Activated CD8-positive, alpha-beta memory T cell treated with anti-CD3 and anti-CD28 coated beads for 4 hours (primary cell): ENCODE data around the gene HEPACAM2.

ENCODE experiments used
- DNase-seq, 2 donors: peaks; one replicate each; pipeline ENCODE4 v3.0.0-alpha.2; 2020; ENCODE audit warnings: low read depth in 2 of 2

HEPACAM2 gene

DNA sequence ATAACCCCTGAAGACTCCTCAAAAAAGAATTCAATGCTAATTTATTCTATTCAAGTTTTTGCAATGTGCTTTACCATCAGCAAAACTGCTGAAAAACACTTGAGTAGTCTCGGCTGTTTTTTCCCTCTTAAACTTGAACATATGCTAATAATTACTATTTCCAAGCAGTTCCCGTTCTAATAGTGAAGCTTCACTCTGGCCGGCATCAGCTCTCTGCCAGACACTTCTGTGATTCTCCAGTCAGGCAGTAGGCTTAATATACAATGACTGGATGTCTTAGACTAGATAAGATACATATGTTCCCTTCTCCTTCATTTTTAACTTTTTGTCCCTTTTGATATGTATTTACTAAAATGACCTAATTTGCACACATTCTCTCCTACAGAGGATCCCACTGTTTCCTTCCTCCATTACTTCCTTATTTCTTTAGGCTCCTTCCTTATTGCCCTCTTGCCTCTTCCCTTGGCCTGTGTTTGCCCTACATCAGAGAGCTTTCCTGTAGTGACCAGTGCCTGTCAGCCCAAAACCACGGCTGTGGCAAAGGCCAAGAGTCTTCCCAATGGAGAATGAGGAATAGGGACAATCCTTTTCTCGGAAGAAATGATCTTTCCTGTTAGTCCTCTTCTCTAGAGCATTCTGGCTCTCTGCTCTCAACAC lies 23.5 kb downstream of the HEPACAM2 start:
- DNase-seq: no peak

DNA sequence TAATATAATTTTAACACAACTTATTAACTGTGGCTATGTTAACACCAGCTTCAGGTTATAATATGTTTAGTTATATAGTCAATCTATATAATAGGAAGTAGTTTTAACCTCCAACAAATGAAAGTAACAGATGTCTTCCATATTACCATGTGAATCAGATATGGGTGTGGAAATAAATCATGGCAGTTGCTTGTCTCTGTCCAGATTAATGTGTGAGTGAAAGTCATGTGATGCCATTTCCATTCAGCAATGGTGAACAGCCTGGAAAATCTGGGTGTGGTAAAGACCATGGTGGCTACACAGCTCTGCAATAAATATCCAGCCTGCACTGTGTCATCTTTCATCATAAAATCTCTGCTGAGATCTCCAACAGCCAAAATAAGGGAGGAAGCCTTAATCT lies 27.8 kb downstream of the HEPACAM2 start:
- DNase-seq: no peak

DNA sequence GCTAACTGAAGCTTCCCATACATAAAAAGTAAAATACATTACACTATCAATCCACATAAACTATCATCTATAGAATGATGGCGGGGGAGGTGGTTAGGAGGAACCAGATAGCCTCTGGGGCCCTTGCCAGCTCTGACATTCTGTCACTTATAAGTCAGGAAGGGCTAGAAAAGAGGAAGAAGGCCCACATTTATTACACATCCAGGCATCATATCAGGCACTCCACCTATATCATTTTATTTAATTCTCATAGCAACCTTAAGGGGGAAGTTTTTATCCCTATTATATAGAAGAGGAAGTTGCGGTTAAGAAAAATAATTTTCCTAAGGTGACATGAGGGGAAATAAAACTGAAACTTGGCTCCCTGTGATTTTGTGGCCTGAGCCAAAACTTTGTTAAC lies 29.9 kb downstream of the HEPACAM2 start:
- DNase-seq: no peak

DNA sequence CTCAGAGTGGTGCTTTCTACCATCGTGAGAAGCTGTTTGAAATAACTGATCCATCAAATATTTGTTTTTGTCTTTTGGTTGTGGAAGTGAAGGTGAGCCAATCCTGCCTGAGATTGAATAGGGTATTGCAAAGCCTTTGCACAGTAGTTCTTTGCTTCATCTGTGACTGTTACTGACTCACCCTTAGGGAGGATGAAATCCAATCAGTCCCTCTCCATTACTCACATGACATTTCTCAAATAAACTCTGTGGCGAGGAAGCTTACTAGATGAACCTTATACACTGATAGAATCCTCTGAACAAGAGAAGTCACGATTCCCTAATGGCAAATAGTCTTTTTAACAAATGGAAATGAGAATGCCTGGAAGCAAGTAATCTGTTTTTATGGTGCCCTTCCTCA lies 31.9 kb downstream of the HEPACAM2 start:
- DNase-seq: no peak

DNA sequence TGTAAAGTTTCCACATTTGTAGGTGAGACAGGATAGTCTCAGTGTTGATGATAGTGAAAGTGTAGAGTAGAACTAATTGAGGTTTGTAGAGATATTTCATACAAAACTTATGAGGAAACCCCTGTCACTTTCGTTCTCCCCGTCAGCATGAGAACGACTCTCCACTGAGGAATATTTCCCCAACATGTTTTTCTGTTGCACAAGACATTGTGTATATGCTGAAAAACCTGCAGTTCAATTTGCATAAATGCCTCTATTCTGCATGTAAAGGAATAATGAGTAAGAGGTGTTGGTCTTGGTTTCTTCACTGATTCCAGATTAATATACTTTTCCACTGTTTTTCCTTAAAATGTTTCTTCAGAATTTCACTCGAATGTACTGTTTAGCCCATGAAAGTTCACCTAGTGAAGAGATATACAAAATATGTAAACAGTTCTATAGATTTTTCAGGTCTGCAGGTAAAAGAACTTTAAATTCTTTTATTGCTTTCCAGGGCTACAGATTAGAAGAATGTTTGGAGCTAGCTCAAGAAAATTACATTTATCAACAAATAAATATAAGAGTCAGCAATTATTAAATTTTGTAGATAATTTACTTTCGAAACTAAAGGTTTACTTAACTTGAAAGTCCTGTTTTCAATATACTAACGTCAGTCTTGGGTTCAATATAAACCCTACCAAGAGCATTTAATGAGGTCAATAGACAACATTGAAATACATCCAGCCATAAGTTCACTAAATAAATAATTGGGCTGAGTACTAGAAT lies 37.2 kb downstream of the HEPACAM2 start:
- DNase-seq: no peak

GRCh38 chr7:93185303-93186027 lies 40.8 kb downstream of the HEPACAM2 start:
- DNase-seq: no peak

DNA sequence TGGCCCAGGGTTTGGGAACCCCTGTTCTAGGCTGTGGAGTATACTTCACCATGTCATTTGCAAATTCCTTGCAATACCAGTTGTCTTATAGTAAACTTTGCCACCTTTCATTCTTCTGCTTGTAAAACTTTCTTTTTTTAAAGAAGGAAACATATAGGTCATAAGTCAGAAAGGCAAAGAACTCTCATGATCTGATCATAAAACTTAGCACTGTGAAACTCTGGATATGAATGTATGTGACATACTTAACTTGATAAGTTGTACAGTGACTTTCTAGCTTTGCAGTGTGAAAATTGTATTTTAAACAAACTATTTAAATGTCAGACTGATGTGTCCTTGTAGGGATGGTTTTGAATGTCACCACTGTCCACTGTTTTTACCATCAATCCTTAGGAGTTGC lies 47.1 kb downstream of the HEPACAM2 start:
- no peak for DNase-seq

- no peak for DNase-seq
These were observed 48.1 kb downstream of the HEPACAM2 start for GRCh38 chr7:93178213-93178612.

GRCh38 chr7:93176992-93177580 lies 49.2 kb downstream of the HEPACAM2 start:
- no peak for DNase-seq

DNA sequence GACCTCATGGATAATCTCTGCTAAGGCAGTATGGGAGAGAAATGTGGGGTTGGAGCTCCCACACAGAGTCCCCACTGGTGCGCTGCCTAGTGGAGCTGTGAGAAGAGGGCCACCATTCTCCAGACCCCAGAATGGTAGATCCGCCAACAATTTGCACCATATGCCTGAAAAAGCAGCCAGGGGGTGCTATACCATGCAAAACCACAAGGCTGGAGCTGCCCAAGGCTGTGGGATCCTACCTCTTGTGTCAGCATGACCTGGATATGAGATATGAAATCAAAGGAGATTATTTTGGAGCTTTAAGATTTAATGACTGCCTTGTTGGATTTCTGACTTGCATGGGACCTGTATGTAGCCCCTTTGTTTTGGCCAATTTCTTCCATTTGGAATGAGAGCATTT lies 51.0 kb downstream of the HEPACAM2 start:
- no peak for DNase-seq

GRCh38 chr7:93172683-93173082 lies 53.6 kb downstream of the HEPACAM2 start:
- DNase-seq: no peak

GRCh38 chr7:93171606-93172226 lies 54.6 kb downstream of the HEPACAM2 start:
- no peak for DNase-seq

- no peak for DNase-seq
These were observed 60.8 kb downstream of the HEPACAM2 start for GRCh38 chr7:93165447-93165846.

GRCh38 chr7:93164766-93165165 lies 61.5 kb downstream of the HEPACAM2 start:
- no peak for DNase-seq

- DNase-seq: no peak
These were observed 65.0 kb downstream of the HEPACAM2 start for GRCh38 chr7:93161181-93161762.

DNA sequence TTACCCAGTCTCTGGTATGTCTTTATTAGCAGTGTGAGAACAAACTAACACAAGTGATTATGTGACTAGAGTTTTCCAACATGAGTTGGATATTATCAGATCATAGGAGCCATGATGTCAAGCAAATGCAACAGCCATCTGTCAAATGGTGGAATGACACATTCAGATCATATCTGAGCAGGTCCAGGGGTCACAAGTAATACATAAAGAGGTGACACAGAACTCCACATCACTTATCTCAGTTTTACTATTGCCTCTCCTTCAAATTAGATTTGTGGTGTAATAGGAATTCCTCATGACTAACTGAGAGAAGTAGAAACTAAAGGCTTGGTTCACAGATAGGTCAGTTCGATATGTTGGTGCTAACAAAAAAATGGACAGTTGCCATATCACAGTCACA lies 65.9 kb downstream of the HEPACAM2 start:
- no peak for DNase-seq

- no peak for DNase-seq
These were observed 66.8 kb downstream of the HEPACAM2 start for GRCh38 chr7:93159490-93159889.

GRCh38 chr7:93156884-93157283 lies 69.4 kb downstream of the HEPACAM2 start:
- no peak for DNase-seq

DNA sequence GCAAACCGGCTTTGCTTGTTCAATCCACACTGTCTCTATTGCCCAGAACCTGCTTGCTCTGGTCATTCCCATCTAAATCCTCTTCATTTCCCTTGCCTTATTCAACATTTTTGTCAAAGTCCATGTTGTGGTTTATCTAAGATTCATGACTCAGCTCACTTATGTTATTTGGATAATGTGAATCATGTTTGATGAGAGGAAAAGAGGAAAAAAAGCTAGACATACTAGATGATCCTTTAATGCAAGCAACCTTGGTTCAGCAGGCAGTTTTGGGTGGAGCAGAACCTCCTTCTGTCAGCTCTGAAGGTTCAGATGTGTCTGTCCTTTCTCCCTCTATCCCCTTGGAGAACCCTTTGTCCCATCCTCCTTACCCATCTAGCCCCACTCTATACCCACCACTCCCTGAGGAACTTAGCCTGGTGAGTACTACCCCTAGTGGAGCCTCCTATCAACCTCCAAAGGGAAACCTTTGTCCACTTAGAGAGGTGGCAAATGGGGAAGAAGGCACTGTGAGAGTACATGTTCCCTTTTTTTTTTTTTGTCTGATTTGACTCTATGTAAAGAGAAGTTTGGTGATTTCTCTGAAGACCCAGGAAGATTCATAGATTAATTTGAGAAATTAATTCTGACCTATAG lies 76.0 kb downstream of the HEPACAM2 start:
- DNase-seq: no peak

DNA sequence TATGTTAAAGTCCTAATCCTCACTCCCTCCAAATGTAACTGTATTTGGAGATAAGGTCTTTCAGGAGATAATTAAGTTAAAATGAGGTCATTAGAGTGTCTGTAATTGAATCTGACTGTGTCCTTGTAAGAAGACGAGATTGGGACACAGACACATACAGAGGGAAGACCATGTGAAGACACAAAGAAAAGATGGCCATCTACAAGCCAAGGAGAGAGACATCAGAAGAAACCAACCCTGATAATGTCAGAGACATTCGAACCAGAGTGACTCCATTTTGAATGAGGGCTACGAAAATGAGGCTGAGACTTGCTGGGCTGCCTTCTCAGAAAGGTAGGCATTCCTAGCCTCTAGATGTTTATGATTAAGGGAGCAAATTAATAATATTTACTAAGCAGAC lies 77.5 kb downstream of the HEPACAM2 start:
- no peak for DNase-seq

GRCh38 chr7:93148144-93148543 lies 78.1 kb downstream of the HEPACAM2 start, which contains the start of gene SAMD9L:
SAMD9L (minus strand) TSS chr7:93148385; CDS start chr7:93135971, 12,414 bp downstream.
- no peak for DNase-seq
